IMR-90 (cell line): ENCODE data around the gene PRICKLE2. TPM values are rescaled to one million over a fixed set of nuclear protein-coding genes. Genes with fewer than 3 reads are reported as not detected.

Experiments used
- ATAC-seq: fragments of 200-7000 bp; cut with Tn5 transposase; 2 replicates; pipeline ENCODE4 v1.9.1; 2020; ENCODE audit warnings: low read depth, mild to moderate bottlenecking, moderate library complexity
- BruUV-seq: library from RNA; stranded (reverse); fragments of 400-500 nt; replicated peaks from 2 replicates; lab custom pipeline; 2021; lab: Mats Ljungman, UMichigan
- CTCF ChIA-PET: fragments of 300-600 bp; formaldehyde crosslinking; extraction: SDS; loops from one replicate; lab custom pipeline; 2021; ENCODE audit warnings: antibody characterized with exemption; lab: Yijun Ruan, JAX
- POLR2A ChIA-PET: fragments of 300-600 bp; sonication (Branson Sonifier 250); formaldehyde crosslinking; loops from one replicate; lab custom pipeline; 2022; ENCODE audit warnings: antibody characterized with exemption; ENCODE audit not compliant: unreplicated experiment; lab: Charles Lee
- DNase-seq: peaks from one replicate; pipeline ENCODE4 v3.0.0; 2013
- H2AFZ ChIP-seq: replicated peaks from 2 replicates; pipeline ENCODE3; 2013; ENCODE audit warnings: low read length, mild to moderate bottlenecking; ENCODE audit not compliant: poor library complexity
- H2AK5ac ChIP-seq: 2 replicates; pipeline ENCODE4 v1.6.1; 2013; ENCODE audit warnings: low read depth, low read length, inconsistent platforms
- H2AK9ac ChIP-seq: replicated peaks from 2 replicates; pipeline ENCODE3; 2013; ENCODE audit warnings: mild to moderate bottlenecking, low read depth, low read length, moderate library complexity; ENCODE audit not compliant: poor library complexity
- H2BK120ac ChIP-seq: 2 replicates; pipeline ENCODE4 v1.6.1; 2013; ENCODE audit warnings: low read depth, low read length, inconsistent platforms
- H2BK15ac ChIP-seq: 3 replicates; pipeline ENCODE4 v1.6.1; 2013; ENCODE audit warnings: low read depth, low read length, inconsistent platforms
- H2BK20ac ChIP-seq: 2 replicates; pipeline ENCODE4 v1.6.1; 2013; ENCODE audit warnings: low read depth, mild to moderate bottlenecking, inconsistent platforms, low read length, moderate library complexity
- H2BK5ac ChIP-seq: 2 replicates; pipeline ENCODE4 v1.6.1; 2013; ENCODE audit warnings: mild to moderate bottlenecking, low read depth, low read length, inconsistent platforms; ENCODE audit not compliant: poor library complexity, severe bottlenecking
- H3K14ac ChIP-seq: replicated peaks from 2 replicates; pipeline ENCODE4 v1.6.1; 2013; ENCODE audit warnings: low read depth, low read length, inconsistent platforms
- H3K18ac ChIP-seq: 2 replicates; pipeline ENCODE4 v1.6.1; 2013; ENCODE audit warnings: low read depth, low read length, control low read depth
- H3K23ac ChIP-seq: 2 replicates; pipeline ENCODE4 v1.6.1; 2013; ENCODE audit warnings: low read depth, low read length, inconsistent platforms
- H3K27ac ChIP-seq: 2 replicates; pipeline ENCODE4 v1.5.1; 2013; ENCODE audit warnings: mild to moderate bottlenecking, control low read depth, low read length; ENCODE audit not compliant: insufficient read depth
- H3K27me3 ChIP-seq: 2 replicates; pipeline ENCODE4 v1.6.1; 2013; ENCODE audit warnings: low read length; ENCODE audit not compliant: control insufficient read depth, insufficient read depth
- H3K36me3 ChIP-seq: 2 replicates; pipeline ENCODE4 v1.6.1; 2013; ENCODE audit warnings: low read length, mixed read lengths; ENCODE audit not compliant: control insufficient read depth, insufficient read depth
- H3K4ac ChIP-seq: 2 replicates; pipeline ENCODE4 v1.6.1; 2013; ENCODE audit warnings: low read depth, low read length, inconsistent platforms
- H3K4me1 ChIP-seq: 2 replicates; pipeline ENCODE4 v1.6.1; 2013; ENCODE audit warnings: low read length, mixed read lengths; ENCODE audit not compliant: control insufficient read depth, insufficient read depth
- H3K4me2 ChIP-seq: 2 replicates; pipeline ENCODE4 v1.6.1; 2013; ENCODE audit warnings: low read depth, mild to moderate bottlenecking, control low read depth, low read length, moderate library complexity
- H3K4me3 ChIP-seq: 2 replicates; pipeline ENCODE4 v1.5.1; 2013; ENCODE audit warnings: low read depth, mild to moderate bottlenecking, control low read depth, low read length, moderate library complexity; ENCODE audit not compliant: insufficient read depth
- H3K56ac ChIP-seq: 2 replicates; pipeline ENCODE4 v1.6.1; 2013; ENCODE audit warnings: low read length, inconsistent platforms; ENCODE audit not compliant: insufficient read depth; ENCODE audit errors: extremely low read depth
- H3K79me1 ChIP-seq, 2 experiments: 2 replicates each; pipeline ENCODE4 v1.6.1; 2013; ENCODE audit warnings: low read length in 2 of 2, inconsistent platforms in 1 of 2, low read depth in 1 of 2
- H3K9ac ChIP-seq: 2 replicates; pipeline ENCODE4 v1.6.1; 2013; ENCODE audit warnings: low read depth, low read length, control low read depth
- H3K9me1 ChIP-seq: 2 replicates; pipeline ENCODE4 v1.6.1; 2013; ENCODE audit warnings: low read length, inconsistent platforms; ENCODE audit not compliant: insufficient read depth
- H3K9me3 ChIP-seq: 2 replicates; pipeline ENCODE4 v1.6.1; 2013; ENCODE audit warnings: low read length; ENCODE audit not compliant: control insufficient read depth, insufficient read depth
- H4K20me1 ChIP-seq: 2 replicates; pipeline ENCODE4 v1.6.1; 2013; ENCODE audit warnings: low read length, inconsistent platforms; ENCODE audit not compliant: insufficient read depth
- H4K5ac ChIP-seq: 2 replicates; pipeline ENCODE4 v1.6.1; 2013; ENCODE audit warnings: mild to moderate bottlenecking, low read depth, low read length, control low read depth
- H4K8ac ChIP-seq, 2 experiments: 2 replicates each; pipeline ENCODE4 v1.6.1; 2013; ENCODE audit warnings: low read depth in 2 of 2, low read length in 2 of 2, control low read depth in 1 of 2, inconsistent platforms in 1 of 2
- H4K91ac ChIP-seq: 2 replicates; pipeline ENCODE4 v1.6.1; 2013; ENCODE audit warnings: low read depth, low read length, inconsistent platforms; ENCODE audit not compliant: insufficient read depth
- CHD1 ChIP-seq: IDR thresholded peaks from 2 replicates; pipeline ENCODE4 v1.6.1; 2012; ENCODE audit warnings: low read depth, low read length, improper control_type of control experiment
- FOS ChIP-seq: fragments of 150-350 bp; IDR thresholded peaks from 2 replicates; pipeline ENCODE4 v1.6.1; 2016; ENCODE audit warnings: low read depth, low read length
- MAZ ChIP-seq: IDR thresholded peaks from 2 replicates; pipeline ENCODE4 v1.6.1; 2012; ENCODE audit warnings: low read depth, mild to moderate bottlenecking, low read length, improper control_type of control experiment, moderate library complexity, borderline replicate concordance
- NFE2L2 ChIP-seq: fragments of 150-350 bp; IDR thresholded peaks from 2 replicates; pipeline ENCODE4 v1.6.1; 2016; ENCODE audit warnings: low read depth, mild to moderate bottlenecking, low read length
- RFX5 ChIP-seq: IDR thresholded peaks from 2 replicates; pipeline ENCODE4 v1.8.0; 2012; ENCODE audit warnings: low read depth, mild to moderate bottlenecking, low read length, moderate library complexity
- SMC3 ChIP-seq: fragments of 150-350 bp; IDR thresholded peaks from 2 replicates; pipeline ENCODE4 v1.6.1; 2016; ENCODE audit warnings: low read depth, mild to moderate bottlenecking, antibody characterized with exemption, low read length, moderate library complexity
- USF2 ChIP-seq: fragments of 150-350 bp; IDR thresholded peaks from 2 replicates; pipeline ENCODE4 v1.6.1; 2017; ENCODE audit warnings: mild to moderate bottlenecking, antibody characterized with exemption, low read length, low read depth
- dilution Hi-C: fragments of 300-500 bp; cut with HindIII; formaldehyde crosslinking; loops from one replicate; pipeline ENCODE4 v1.14.3; 2018; ENCODE audit warnings: low sequenced_read_pairs; ENCODE audit not compliant: unreplicated experiment
- in situ Hi-C: fragments of 300-500 bp; cut with MboI; formaldehyde crosslinking; loops from 3 replicates; pipeline ENCODE4 v1.14.3; 2019; ENCODE audit warnings: low sequenced_read_pairs, inconsistent platforms, mixed read lengths
- intact Hi-C: fragments of 100-400 bp; cut with micrococcal nuclease; formaldehyde crosslinking; loops from 2 replicates; pipeline ENCODE4 v1.10.0; 2022
- polyA plus RNA-seq, 3 experiments: library from polyadenylated mRNA; depleted of rRNA; stranded (reverse); fragments of >200 nt; gene quantifications; 2 replicates each; pipeline ENCODE4 v1.2.3, GENCODE V29; 2012; ENCODE audit warnings: low replicate concordance in 1 of 3
- total RNA-seq: library from RNA; depleted of rRNA; stranded (reverse); fragments of >200 nt; gene quantifications from 2 replicates; pipeline ENCODE4 v1.2.3, GENCODE V29; 2012

PRICKLE2 gene
- total and polyA plus RNA-seq, 2 of the 4 experiments (the other 2 are of a cell fraction): 4.1 to 14.2 TPM

- Histone ChIP-seq H2AK9ac (no peak overlapping the region), H3K9me1 (peaks cover 42% of the 10 kb centered on the region), H4K20me1 (peaks cover 15% of the 10 kb centered on the region; the same call in 1 of the 2 replicates), H3K14ac (peak overlapping the region; percentile 53; the same call in 1 of the 2 replicates), H3K4me2 (no peak overlapping the region), H4K91ac (0 out of 2 replicates have a peak overlapping the region, but pooled peaks have one; percentile 15), H2BK20ac (0 out of 2 replicates have a peak overlapping the region, but pooled peaks have one; percentile 14), H3K23ac (0 out of 2 replicates have a peak overlapping the region, but pooled peaks have one; percentile 0), H3K79me1 (peaks cover 13 to 62% of the 10 kb centered on the region in 2 experiments), H3K4ac (peak overlapping the region; percentile 15; the same call in 1 of the 2 replicates), H2BK5ac (peak overlapping the region; percentile 63), H2BK15ac (no peak overlapping the region), H3K36me3 (peaks cover 13% of the 10 kb centered on the region), H2BK120ac (no peak overlapping the region), H4K8ac (no peak overlapping the region), H4K5ac (no peak overlapping the region), H3K27ac (no peak overlapping the region), H3K4me3 (no peak overlapping the region), H3K18ac (peak overlapping the region; percentile 56; the same call in 1 of the 2 replicates), H2AFZ (no peak overlapping the region), H3K9ac (no peak overlapping the region), H3K9me3 (no peaks in the 10 kb centered on the region), H3K27me3 (no peaks in the 10 kb centered on the region), H3K56ac (no peak overlapping the region), H2AK5ac (no peak overlapping the region), H3K4me1 (peaks cover 11% of the 10 kb centered on the region)
- no TSS peak for BruUV-seq
- no peak for TF ChIP-seq RFX5
- no peak for TF ChIP-seq CHD1
- no peak for TF ChIP-seq MAZ
- TF ChIP-seq USF2: no peak
- no peak for TF ChIP-seq SMC3
- TF ChIP-seq FOS: no peak
- no peak for TF ChIP-seq NFE2L2
- POLR2A ChIA-PET: no interaction called here
- dilution Hi-C loops: no loop called here
- CTCF ChIA-PET: interaction anchor here (0.6 to 0.8 kb wide), 2 partner anchors 76 to 382 kb away, joined by 3 read pairs; no protein-coding TSS in a partner anchor
- intact Hi-C loops: no loop called here
- DNase-seq: no peak
- in situ Hi-C loops: no loop called here
- ATAC-seq: no peak
Measured at GRCh38 chr3:64105816-64106215, 119.5 kb downstream of the PRICKLE2 start.
